Spleen (tissue), 7 donors: Measurements from ENCODE around the gene C20orf141.

ENCODE experiments used
- POLR2A ChIP-seq, 3 donors: fragments of 450-650 bp; IDR thresholded peaks; one replicate each; pipeline ENCODE4 v1.5.1; 2017; ENCODE audit warnings: antibody characterized with exemption in 3 of 3, mild to moderate bottlenecking in 1 of 3
- TF ChIP-seq, protein P1 (sequence below), 11 experiments: fragments of 200-600 bp in 7 of 11; fragments of 450-650 bp in 4 of 11; sonication (generic) in 4 of 11; IDR thresholded peaks in 8 of 11; conservative IDR thresholded peaks in 3 of 11; 1 replicate in 7 of 11; 2 replicates in 4 of 11; pipeline versions ENCODE4 v1.4.0 to v1.8.0; 2016 to 2021; ENCODE audit warnings: antibody characterized with exemption in 11 of 11, inconsistent platforms in 4 of 11, mild to moderate bottlenecking in 1 of 11
- donor health status: DM: no; HTN: no; CAD: no; lungs with moderate emphysema.
- donor health status: DM: no; HTN: no; CAD: no.
- donor health status: DM: no; HTN: no; CAD: no.

DNA sequence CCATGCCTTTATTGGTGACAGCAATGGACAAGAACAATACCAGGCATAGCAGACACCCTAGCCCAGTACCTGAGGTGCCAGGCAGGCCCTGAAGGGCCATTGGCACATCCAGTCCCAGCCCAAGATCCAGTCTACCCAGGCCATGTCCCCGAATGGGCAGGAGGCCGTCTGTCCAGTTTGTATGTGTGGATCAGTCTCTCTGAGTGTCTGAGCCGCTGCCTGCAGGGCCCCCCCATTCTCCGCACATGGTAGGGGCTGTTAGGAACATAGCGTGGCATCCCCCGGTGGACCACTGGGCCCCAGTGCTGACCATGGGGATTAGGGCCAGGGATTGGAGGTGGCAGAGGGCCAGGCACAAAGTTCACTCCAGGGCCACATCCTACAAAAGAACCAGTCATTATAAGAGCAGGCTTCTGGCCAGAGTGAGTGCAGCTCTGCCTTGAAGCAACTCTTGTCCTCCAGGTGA, 20.6 kb downstream of the C20orf141 start:
- TF ChIP-seq, protein P1, sequence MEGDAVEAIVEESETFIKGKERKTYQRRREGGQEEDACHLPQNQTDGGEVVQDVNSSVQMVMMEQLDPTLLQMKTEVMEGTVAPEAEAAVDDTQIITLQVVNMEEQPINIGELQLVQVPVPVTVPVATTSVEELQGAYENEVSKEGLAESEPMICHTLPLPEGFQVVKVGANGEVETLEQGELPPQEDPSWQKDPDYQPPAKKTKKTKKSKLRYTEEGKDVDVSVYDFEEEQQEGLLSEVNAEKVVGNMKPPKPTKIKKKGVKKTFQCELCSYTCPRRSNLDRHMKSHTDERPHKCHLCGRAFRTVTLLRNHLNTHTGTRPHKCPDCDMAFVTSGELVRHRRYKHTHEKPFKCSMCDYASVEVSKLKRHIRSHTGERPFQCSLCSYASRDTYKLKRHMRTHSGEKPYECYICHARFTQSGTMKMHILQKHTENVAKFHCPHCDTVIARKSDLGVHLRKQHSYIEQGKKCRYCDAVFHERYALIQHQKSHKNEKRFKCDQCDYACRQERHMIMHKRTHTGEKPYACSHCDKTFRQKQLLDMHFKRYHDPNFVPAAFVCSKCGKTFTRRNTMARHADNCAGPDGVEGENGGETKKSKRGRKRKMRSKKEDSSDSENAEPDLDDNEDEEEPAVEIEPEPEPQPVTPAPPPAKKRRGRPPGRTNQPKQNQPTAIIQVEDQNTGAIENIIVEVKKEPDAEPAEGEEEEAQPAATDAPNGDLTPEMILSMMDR (IDR thresholded peaks at IDR 0.05 in 8 of 11, conservative IDR thresholded peaks at IDR 0.05 in 3 of 11) = no peak
- no peak for TF ChIP-seq POLR2A (IDR thresholded peaks at IDR 0.05)
